SKM-1 (cell line): ENCODE measurements around the gene MED8.
A peak's percentile ranks its signal among the peaks of the same experiment; 100 is the strongest.

Source experiments
- DNase-seq: peaks from one replicate; lab custom pipeline; 2025; ENCODE audit not compliant: unreplicated experiment; lab: John Stamatoyannopoulos, UW

MED8 gene

GRCh38 chr1:43389326-43390313 is at the start of gene MED8, which contains the start of gene SZT2:
Gene MED8, minus strand, starts transcription at chr1:43389800. Its CDS starts 36 bp downstream, at chr1:43389764.
Gene SZT2, plus strand, starts transcription at chr1:43389899. Its CDS starts 70 bp downstream, at chr1:43389969.
- DNase-seq: peak; percentile 88

GRCh38 chr1:43438953-43439581 is 49.5 kb upstream of the MED8 start:
- DNase-seq: no peak

- DNase-seq: no peak
Measured at GRCh38 chr1:43438576-43438952, 49.0 kb upstream of the MED8 start.

- no peak for DNase-seq
Measured at GRCh38 chr1:43438006-43438405, 48.4 kb upstream of the MED8 start.

- DNase-seq: no peak
Measured at GRCh38 chr1:43437031-43437973, 47.7 kb upstream of the MED8 start.

- no peak for DNase-seq
Measured at GRCh38 chr1:43436371-43436770, 46.8 kb upstream of the MED8 start.

GRCh38 chr1:43435146-43436145 is 45.8 kb upstream of the MED8 start:
- no peak for DNase-seq

GRCh38 chr1:43434256-43434655 is 44.7 kb upstream of the MED8 start:
- no peak for DNase-seq

- DNase-seq: no peak
Measured at GRCh38 chr1:43432907-43433306, 43.3 kb upstream of the MED8 start.

- DNase-seq: no peak
Measured at GRCh38 chr1:43432171-43432860, 42.7 kb upstream of the MED8 start.

- DNase-seq: no peak
Measured at GRCh38 chr1:43431676-43432075, 42.1 kb upstream of the MED8 start.

- no peak for DNase-seq
Measured at GRCh38 chr1:43430831-43431230, 41.2 kb upstream of the MED8 start.

- DNase-seq: no peak
Measured at GRCh38 chr1:43427941-43428340, 38.3 kb upstream of the MED8 start.

GRCh38 chr1:43427524-43427923 is 37.9 kb upstream of the MED8 start:
- DNase-seq: no peak

GRCh38 chr1:43426221-43426620 is 36.6 kb upstream of the MED8 start:
- no peak for DNase-seq

GRCh38 chr1:43425045-43425444 is 35.4 kb upstream of the MED8 start:
- DNase-seq: no peak

GRCh38 chr1:43423672-43424550 is 34.3 kb upstream of the MED8 start:
- no peak for DNase-seq

GRCh38 chr1:43422995-43423671 is 33.5 kb upstream of the MED8 start:
- DNase-seq: no peak
